ENCODE data around the gene NIPAL4. TPM values are rescaled to one million over a fixed set of nuclear protein-coding genes. Genes with fewer than 3 reads are reported as not detected.
A peak's percentile ranks its signal among the peaks of the same experiment; 100 is the strongest.
"Not testable (repeated sequence)": the region's sequence is repeated elsewhere in the genome, so short reads cannot be mapped to it uniquely, and the experiment has no call there.

The NIPAL4 gene
- not detected in 2 replicates for total RNA-seq (2014; rRNA removed; shearing (Covaris generic))

GRCh38 chr5:157459715-157460599, at the start of gene NIPAL4:
Gene NIPAL4, plus strand, starts transcription at chr5:157460213. Its CDS starts 108 bp downstream, at chr5:157460321.
- Histone ChIP-seq H3K36me3 (replicated peaks; ENCODE audit: control insufficient read depth, insufficient read depth, low read length) (no peaks in the 10 kb centered on the region), H3K4me3 (ENCODE audit: insufficient read depth, low read depth, low read length) (peak within 1 kb of the TSS; percentile 72), H3K27me3 (ENCODE audit: control insufficient read depth, insufficient read depth, low read length) (peaks cover 31% of the 10 kb centered on the region)
- peak; percentile 75 for DNase-seq

- Histone ChIP-seq H3K27me3 (ENCODE audit: control insufficient read depth, insufficient read depth, low read length) (no peaks in the 10 kb centered on the region), H3K4me3 (ENCODE audit: insufficient read depth, low read depth, low read length) (no peak overlapping the region), H3K36me3 (replicated peaks; ENCODE audit: control insufficient read depth, insufficient read depth, low read length) (no peaks in the 10 kb centered on the region)
- no peak for DNase-seq
Measured at GRCh38 chr5:157415838-157416237, 44.2 kb upstream of the NIPAL4 start.

- DNase-seq; H3K27me3 ChIP-seq (ENCODE audit: control insufficient read depth, insufficient read depth, low read length); H3K4me3 ChIP-seq (ENCODE audit: insufficient read depth, low read depth, low read length); H3K36me3 ChIP-seq (replicated peaks; ENCODE audit: control insufficient read depth, insufficient read depth, low read length): not testable (repeated sequence)
Measured at GRCh38 chr5:157419521-157419920, 40.5 kb upstream of the NIPAL4 start.

GRCh38 chr5:157429920-157430319, 30.1 kb upstream of the NIPAL4 start:
- not testable (repeated sequence) for H3K36me3 ChIP-seq (replicated peaks; ENCODE audit: control insufficient read depth, insufficient read depth, low read length); H3K4me3 ChIP-seq (ENCODE audit: insufficient read depth, low read depth, low read length); H3K27me3 ChIP-seq (ENCODE audit: control insufficient read depth, insufficient read depth, low read length); DNase-seq

- DNase-seq = no peak
- Histone ChIP-seq H3K4me3 (ENCODE audit: insufficient read depth, low read depth, low read length) (no peak overlapping the region), H3K36me3 (replicated peaks; ENCODE audit: control insufficient read depth, insufficient read depth, low read length) (no peaks in the 10 kb centered on the region), H3K27me3 (ENCODE audit: control insufficient read depth, insufficient read depth, low read length) (no peaks in the 10 kb centered on the region)
Measured at GRCh38 chr5:157431544-157432200, 28.3 kb upstream of the NIPAL4 start.

GRCh38 chr5:157434096-157434495, 25.9 kb upstream of the NIPAL4 start:
- no peak overlapping the region for H3K4me3 ChIP-seq (ENCODE audit: insufficient read depth, low read depth, low read length)
- no peaks in the 10 kb centered on the region for H3K27me3 ChIP-seq (ENCODE audit: control insufficient read depth, insufficient read depth, low read length)
- no peak for DNase-seq
- no peaks in the 10 kb centered on the region for H3K36me3 ChIP-seq (replicated peaks; ENCODE audit: control insufficient read depth, insufficient read depth, low read length)

GRCh38 chr5:157443041-157443549, 16.9 kb upstream of the NIPAL4 start:
- DNase-seq = no peak
- no peaks in the 10 kb centered on the region for H3K27me3 ChIP-seq (ENCODE audit: control insufficient read depth, insufficient read depth, low read length)
- no peaks in the 10 kb centered on the region for H3K36me3 ChIP-seq (replicated peaks; ENCODE audit: control insufficient read depth, insufficient read depth, low read length)
- no peak overlapping the region for H3K4me3 ChIP-seq (ENCODE audit: insufficient read depth, low read depth, low read length)

GRCh38 chr5:157444224-157444623, 15.8 kb upstream of the NIPAL4 start:
- DNase-seq = peak; percentile 21
- Histone ChIP-seq H3K4me3 (ENCODE audit: insufficient read depth, low read depth, low read length) (no peak overlapping the region), H3K36me3 (replicated peaks; ENCODE audit: control insufficient read depth, insufficient read depth, low read length) (no peaks in the 10 kb centered on the region), H3K27me3 (ENCODE audit: control insufficient read depth, insufficient read depth, low read length) (no peaks in the 10 kb centered on the region)

GRCh38 chr5:157445745-157446411, 14.1 kb upstream of the NIPAL4 start:
- no peak for DNase-seq
- H3K4me3 ChIP-seq (ENCODE audit: insufficient read depth, low read depth, low read length) = no peak overlapping the region
- no peaks in the 10 kb centered on the region for H3K36me3 ChIP-seq (replicated peaks; ENCODE audit: control insufficient read depth, insufficient read depth, low read length)
- H3K27me3 ChIP-seq (ENCODE audit: control insufficient read depth, insufficient read depth, low read length) = no peaks in the 10 kb centered on the region

GRCh38 chr5:157446412-157446935, 13.5 kb upstream of the NIPAL4 start:
- no peaks in the 10 kb centered on the region for H3K27me3 ChIP-seq (ENCODE audit: control insufficient read depth, insufficient read depth, low read length)
- no peak overlapping the region for H3K4me3 ChIP-seq (ENCODE audit: insufficient read depth, low read depth, low read length)
- no peaks in the 10 kb centered on the region for H3K36me3 ChIP-seq (replicated peaks; ENCODE audit: control insufficient read depth, insufficient read depth, low read length)
- no peak for DNase-seq

- DNase-seq = peak; percentile 67
- no peaks in the 10 kb centered on the region for H3K27me3 ChIP-seq (ENCODE audit: control insufficient read depth, insufficient read depth, low read length)
- no peak overlapping the region for H3K4me3 ChIP-seq (ENCODE audit: insufficient read depth, low read depth, low read length)
- H3K36me3 ChIP-seq (replicated peaks; ENCODE audit: control insufficient read depth, insufficient read depth, low read length) = no peaks in the 10 kb centered on the region
Measured at GRCh38 chr5:157447201-157447637, 12.8 kb upstream of the NIPAL4 start.

GRCh38 chr5:157449011-157449723, 10.8 kb upstream of the NIPAL4 start:
- H3K36me3 ChIP-seq (replicated peaks; ENCODE audit: control insufficient read depth, insufficient read depth, low read length) = no peaks in the 10 kb centered on the region
- no peak for DNase-seq
- H3K4me3 ChIP-seq (ENCODE audit: insufficient read depth, low read depth, low read length) = no peak overlapping the region
- no peaks in the 10 kb centered on the region for H3K27me3 ChIP-seq (ENCODE audit: control insufficient read depth, insufficient read depth, low read length)

- H3K27me3 ChIP-seq (ENCODE audit: control insufficient read depth, insufficient read depth, low read length) = no peaks in the 10 kb centered on the region
- H3K4me3 ChIP-seq (ENCODE audit: insufficient read depth, low read depth, low read length) = no peak overlapping the region
- H3K36me3 ChIP-seq (replicated peaks; ENCODE audit: control insufficient read depth, insufficient read depth, low read length) = no peaks in the 10 kb centered on the region
- DNase-seq = no peak
Measured at GRCh38 chr5:157450024-157450423, 10.0 kb upstream of the NIPAL4 start.

GRCh38 chr5:157451806-157452205, 8.2 kb upstream of the NIPAL4 start:
- Histone ChIP-seq H3K4me3 (ENCODE audit: insufficient read depth, low read depth, low read length) (no peak overlapping the region), H3K36me3 (replicated peaks; ENCODE audit: control insufficient read depth, insufficient read depth, low read length) (no peaks in the 10 kb centered on the region), H3K27me3 (ENCODE audit: control insufficient read depth, insufficient read depth, low read length) (no peaks in the 10 kb centered on the region)
- no peak for DNase-seq
